H1 (cell line): Measurements from ENCODE around the gene SLC13A3. TPM values are rescaled to one million over a fixed set of nuclear protein-coding genes. Genes with fewer than 3 reads are reported as not detected.

Experiments
- CTCF ChIA-PET: fragments of 300-600 bp; sonication (Branson Sonifier 250); formaldehyde crosslinking; loops from one replicate; lab custom pipeline; 2021; ENCODE audit not compliant: partially characterized antibody; lab: Charles Lee
- POLR2A ChIA-PET: fragments of 300-600 bp; sonication (Branson Sonifier 250); formaldehyde crosslinking; loops from one replicate; lab custom pipeline; 2021; ENCODE audit warnings: inconsistent platforms; ENCODE audit not compliant: partially characterized antibody; lab: Charles Lee
- DNase-seq, 2 experiments: peaks; one replicate each; pipeline versions ENCODE4 v3.0.0 to v3.0.0-alpha.2; 2010 to 2022; ENCODE audit warnings: low spot score in 2 of 2, low read depth in 1 of 2, mixed read lengths in 1 of 2
- FAIRE-seq: peaks from 2 replicates; lab custom pipeline; 2011; peaks lifted over from hg19 to GRCh38; lab: Jason Lieb, UNC
- H2AFZ ChIP-seq: 2 replicates; pipeline ENCODE4 v1.8.1; 2012; ENCODE audit warnings: low read length, inconsistent platforms
- H2AK5ac ChIP-seq: 2 replicates; pipeline ENCODE4 v1.6.1; 2013; ENCODE audit warnings: low read depth, low read length
- H2BK120ac ChIP-seq: replicated peaks from 2 replicates; pipeline ENCODE3; 2013; ENCODE audit warnings: low read depth, low read length, inconsistent platforms
- H2BK12ac ChIP-seq: 2 replicates; pipeline ENCODE4 v1.6.1; 2013; ENCODE audit warnings: low read depth, low read length
- H2BK15ac ChIP-seq: 2 replicates; pipeline ENCODE4 v1.6.1; 2013; ENCODE audit warnings: low read length
- H2BK20ac ChIP-seq: 2 replicates; pipeline ENCODE4 v1.6.1; 2013; ENCODE audit warnings: low read length
- H2BK5ac ChIP-seq: 2 replicates; pipeline ENCODE4 v1.6.1; 2013; ENCODE audit warnings: low read depth, low read length
- H3K14ac ChIP-seq: 2 replicates; pipeline ENCODE4 v1.6.1; 2013; ENCODE audit warnings: inconsistent platforms; ENCODE audit not compliant: insufficient read length
- H3K18ac ChIP-seq: 2 replicates; pipeline ENCODE4 v1.6.1; 2013; ENCODE audit warnings: low read length; ENCODE audit errors: extremely low read depth
- H3K23ac ChIP-seq: 2 replicates; pipeline ENCODE4 v1.6.1; 2013; ENCODE audit warnings: inconsistent platforms; ENCODE audit not compliant: insufficient read length
- H3K23me2 ChIP-seq: 2 replicates; pipeline ENCODE4 v1.6.1; 2013; ENCODE audit warnings: low read depth, low read length
- H3K27ac ChIP-seq: 2 replicates; pipeline ENCODE4 v1.6.1; 2011; ENCODE audit warnings: low read depth, low read length, inconsistent platforms
- H3K27me3 ChIP-seq, 4 experiments: replicated peaks in 1 of 4; 1 replicate in 1 of 4; 2 replicates in 3 of 4; pipeline versions ENCODE4 v1.6.1 to v1.8.1; 2011 to 2013; ENCODE audit warnings: low read length in 3 of 4, mild to moderate bottlenecking in 3 of 4, inconsistent platforms in 2 of 4, mixed read lengths in 2 of 4, moderate library complexity in 1 of 4; ENCODE audit not compliant: control insufficient read depth in 3 of 4, insufficient read depth in 3 of 4; ENCODE audit errors: extremely low read depth in 1 of 4
- H3K36me3 ChIP-seq, 4 experiments: 2 replicates each; pipeline versions ENCODE4 v1.6.1 to v1.8.1; 2011 to 2013; ENCODE audit warnings: mild to moderate bottlenecking in 4 of 4, low read length in 3 of 4, moderate library complexity in 2 of 4, control low read depth in 1 of 4, inconsistent platforms in 1 of 4; ENCODE audit not compliant: insufficient read depth in 4 of 4, control insufficient read depth in 2 of 4
- H3K4ac ChIP-seq: replicated peaks from 2 replicates; pipeline ENCODE3; 2013; ENCODE audit warnings: low read length, low read depth, mixed read lengths, inconsistent platforms; ENCODE audit not compliant: insufficient read length
- H3K4me1 ChIP-seq, 4 experiments: replicated peaks in 1 of 4; 1 replicate in 1 of 4; 2 replicates in 3 of 4; pipeline versions ENCODE4 v1.6.1 to v1.8.1; 2011 to 2013; ENCODE audit warnings: low read length in 3 of 4, inconsistent platforms in 2 of 4, mixed read lengths in 1 of 4; ENCODE audit not compliant: insufficient read depth in 4 of 4, control insufficient read depth in 3 of 4
- H3K4me2 ChIP-seq, 2 experiments: 2 replicates each; pipeline versions ENCODE4 v1.6.1 to v1.8.1; 2011 to 2013; ENCODE audit warnings: low read depth in 2 of 2, low read length in 2 of 2, control low read depth in 1 of 2, inconsistent platforms in 1 of 2, mild to moderate bottlenecking in 1 of 2; ENCODE audit not compliant: insufficient read depth in 1 of 2
- H3K4me3 ChIP-seq, 4 experiments: fragments of 200-600, 300-600 bp in 1 of 4; sonication (generic), shearing (Covaris generic), sonication (Bioruptor Twin) in 1 of 4; 2 replicates each; pipeline versions ENCODE4 v1.5.1 to v1.8.1; 2011 to 2016; ENCODE audit warnings: low read length in 4 of 4, low read depth in 3 of 4, control low read depth in 2 of 4, inconsistent platforms in 2 of 4, mild to moderate bottlenecking in 2 of 4, mixed read lengths in 1 of 4, moderate library complexity in 1 of 4; ENCODE audit not compliant: insufficient read depth in 2 of 4; ENCODE audit errors: extremely low read depth in 1 of 4
- H3K56ac ChIP-seq: replicated peaks from 2 replicates; pipeline ENCODE3; 2013; ENCODE audit warnings: low read depth, mild to moderate bottlenecking, mixed read lengths, low read length, inconsistent platforms; ENCODE audit not compliant: insufficient read length
- H3K79me1 ChIP-seq: 2 replicates; pipeline ENCODE4 v1.6.1; 2013; ENCODE audit warnings: low read depth, low read length, control low read depth
- H3K79me2 ChIP-seq, 2 experiments: 2 replicates each; pipeline versions ENCODE4 v1.6.1 to v1.8.1; 2012 to 2013; ENCODE audit warnings: low read length in 2 of 2, mild to moderate bottlenecking in 2 of 2, inconsistent platforms in 1 of 2; ENCODE audit not compliant: insufficient read depth in 2 of 2, control insufficient read depth in 1 of 2
- H3K9ac ChIP-seq, 4 experiments: replicated peaks in 1 of 4; 1 replicate in 1 of 4; 2 replicates in 3 of 4; pipeline versions ENCODE4 v1.6.1 to v1.8.1; 2011 to 2013; ENCODE audit warnings: low read depth in 3 of 4, low read length in 3 of 4, control low read depth in 2 of 4, mild to moderate bottlenecking in 2 of 4, moderate library complexity in 2 of 4, inconsistent platforms in 1 of 4; ENCODE audit errors: extremely low read depth in 1 of 4
- H3K9me3 ChIP-seq, 2 experiments: 2 replicates each; pipeline versions ENCODE4 v1.6.1 to v1.8.1; 2012 to 2013; ENCODE audit warnings: mild to moderate bottlenecking in 2 of 2, moderate library complexity in 2 of 2, control low read depth in 1 of 2, inconsistent platforms in 1 of 2, low read depth in 1 of 2, low read length in 1 of 2, mixed read lengths in 1 of 2; ENCODE audit not compliant: insufficient read depth in 2 of 2
- H4K20me1 ChIP-seq, 2 experiments: replicated peaks in 1 of 2; 2 replicates each; pipeline versions ENCODE3 to v1.8.1; 2011 to 2013; ENCODE audit warnings: inconsistent platforms in 2 of 2, low read length in 2 of 2, mild to moderate bottlenecking in 1 of 2; ENCODE audit not compliant: insufficient read depth in 2 of 2, control insufficient read depth in 1 of 2
- H4K5ac ChIP-seq: 2 replicates; pipeline ENCODE4 v1.6.1; 2013; ENCODE audit warnings: low read length, low read depth, mixed read lengths, inconsistent platforms; ENCODE audit not compliant: insufficient read length
- H4K8ac ChIP-seq: 2 replicates; pipeline ENCODE4 v1.8.0; 2013; ENCODE audit warnings: mild to moderate bottlenecking, moderate library complexity, low read length, inconsistent platforms; ENCODE audit not compliant: insufficient read depth; ENCODE audit errors: extremely low read depth
- H4K91ac ChIP-seq: replicated peaks from 2 replicates; pipeline ENCODE3; 2013; ENCODE audit warnings: low read length, mixed read lengths, inconsistent platforms; ENCODE audit not compliant: insufficient read length
- WGBS, 2 experiments: shearing (Covaris generic) in 1 of 2; methylation state at CpG; one replicate each; pipeline versions ENCODE4 v1.1.6 to v1.1.7; 2013 to 2015; ENCODE audit warnings: low lambda C conversion rate in 2 of 2, mixed read lengths in 2 of 2, inconsistent platforms in 1 of 2, low coverage in 1 of 2, missing lambda C conversion rate in 1 of 2; ENCODE audit not compliant: insufficient replicate concordance in 2 of 2, insufficient coverage in 1 of 2, insufficient read length in 1 of 2; ENCODE audit errors: extremely low coverage in 1 of 2, missing lambda C conversion rate in 1 of 2; 5-methylcytosine and 5-hydroxymethylcytosine counted together
- polyA plus RNA-seq, 7 experiments: library from polyadenylated mRNA; depleted of rRNA in 3 of 7; stranded (reverse) in 5 of 7; unstranded in 2 of 7; fragments of >200 nt in 5 of 7; fragments of 200-250 nt in 2 of 7; gene quantifications; 1 replicate in 5 of 7; 2 replicates in 1 of 7; 4 replicates in 1 of 7; pipeline versions ENCODE4 v1.2.1 to v1.2.3, GENCODE V29; 2011 to 2013; ENCODE audit warnings: missing spikeins in 2 of 7, mixed read lengths in 2 of 7
- total RNA-seq: library from RNA; stranded (reverse); fragmentation: NEBNext Ultra II Directional; extraction: Animal tissue kit (Norgen Biotek cat#: 25700); gene quantifications from 2 replicates; pipeline ENCODE4 v1.2.1, GENCODE V29; 2021
- TF ChIP-seq, protein P1 (sequence below): IDR thresholded peaks from 2 replicates; pipeline ENCODE4 v1.6.1; 2012; ENCODE audit warnings: low read length, inconsistent platforms

The SLC13A3 gene
- total and polyA plus RNA-seq, 2 of the 8 experiments (the other 6 are each of a cell fraction or from before 2014, with no cell fraction given), result 9.4 to 12.6 TPM

DNA sequence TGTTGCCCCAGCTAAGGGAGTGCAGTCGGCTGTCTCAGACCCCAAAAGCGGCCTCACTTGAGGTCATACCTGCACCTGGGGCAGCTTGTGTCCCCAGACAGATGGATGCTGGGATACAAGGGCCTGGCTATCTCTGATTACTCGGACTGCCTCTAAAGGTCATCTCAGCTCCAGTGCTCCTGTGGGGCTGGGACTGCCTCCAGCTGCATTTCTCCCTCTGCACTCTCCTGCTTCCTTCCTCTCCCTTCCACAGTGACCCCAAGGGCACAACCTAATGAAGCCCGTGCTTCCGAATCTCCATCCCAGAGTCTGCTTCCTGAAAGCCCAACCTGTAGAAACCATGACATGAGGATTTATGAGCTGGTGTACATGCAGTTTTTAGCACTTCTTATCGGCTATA is 78.0 kb downstream of the SLC13A3 start:
- Histone ChIP-seq H3K9ac (no peak overlapping the region), H2BK120ac (no peak overlapping the region), H2AFZ (no peak overlapping the region), H3K56ac (no peak overlapping the region), H3K4ac (no peak overlapping the region), H3K79me2 (no peaks in the 10 kb centered on the region), H3K4me2 (no peak overlapping the region), H3K23ac (no peak overlapping the region), H3K23me2 (no peaks in the 10 kb centered on the region), H3K9me3 (no peaks in the 10 kb centered on the region), H4K5ac (no peak overlapping the region), H2BK5ac (no peak overlapping the region), H2BK12ac (no peak overlapping the region), H4K20me1 (no peaks in the 10 kb centered on the region), H3K27ac (no peak overlapping the region), H4K8ac (no peak overlapping the region), H3K79me1 (no peaks in the 10 kb centered on the region), H3K14ac (no peak overlapping the region), H3K27me3 (no peaks in the 10 kb centered on the region), H3K36me3 (no peaks in the 10 kb centered on the region; a peak in 1 of 8 replicates), H3K4me3 (no peak overlapping the region), H4K91ac (no peak overlapping the region), H2BK20ac (no peak overlapping the region), H3K18ac (no peak overlapping the region), H2AK5ac (no peak overlapping the region), H2BK15ac (no peak overlapping the region), H3K4me1 (no peaks in the 10 kb centered on the region; a peak in 2 of 7 replicates)
- 84% methylated on average over 6 of the region's 6 CpGs; no CpG with 5 or more reads in 1 of the 2 experiments for WGBS, 2 experiments
- CTCF ChIA-PET, result interaction anchor here (1.1 to 4.5 kb wide), 5 partner anchors 9 to 128 kb away, joined by 3 to 41 read pairs (median 10); no protein-coding TSS in a partner anchor
- FAIRE-seq, result no peak
- no peak for DNase-seq
- POLR2A ChIA-PET, result interaction anchor here (1.0 to 1.6 kb wide), 4 partner anchors 9 to 111 kb away, joined by 3 to 5 read pairs (median 3); partner anchors contain the start of gene OCSTAMP
- TF ChIP-seq, protein P1, sequence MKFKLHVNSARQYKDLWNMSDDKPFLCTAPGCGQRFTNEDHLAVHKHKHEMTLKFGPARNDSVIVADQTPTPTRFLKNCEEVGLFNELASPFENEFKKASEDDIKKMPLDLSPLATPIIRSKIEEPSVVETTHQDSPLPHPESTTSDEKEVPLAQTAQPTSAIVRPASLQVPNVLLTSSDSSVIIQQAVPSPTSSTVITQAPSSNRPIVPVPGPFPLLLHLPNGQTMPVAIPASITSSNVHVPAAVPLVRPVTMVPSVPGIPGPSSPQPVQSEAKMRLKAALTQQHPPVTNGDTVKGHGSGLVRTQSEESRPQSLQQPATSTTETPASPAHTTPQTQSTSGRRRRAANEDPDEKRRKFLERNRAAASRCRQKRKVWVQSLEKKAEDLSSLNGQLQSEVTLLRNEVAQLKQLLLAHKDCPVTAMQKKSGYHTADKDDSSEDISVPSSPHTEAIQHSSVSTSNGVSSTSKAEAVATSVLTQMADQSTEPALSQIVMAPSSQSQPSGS, result no peak
